GM19035 (cell line): Measurements from ENCODE around the gene KIAA0753.

Experiments used
- ATAC-seq: cut with Tn5 transposase; IDR thresholded peaks from one replicate; pipeline ENCODE4 v1.9.1; 2021; ENCODE audit not compliant: unreplicated experiment

Gene KIAA0753

DNA sequence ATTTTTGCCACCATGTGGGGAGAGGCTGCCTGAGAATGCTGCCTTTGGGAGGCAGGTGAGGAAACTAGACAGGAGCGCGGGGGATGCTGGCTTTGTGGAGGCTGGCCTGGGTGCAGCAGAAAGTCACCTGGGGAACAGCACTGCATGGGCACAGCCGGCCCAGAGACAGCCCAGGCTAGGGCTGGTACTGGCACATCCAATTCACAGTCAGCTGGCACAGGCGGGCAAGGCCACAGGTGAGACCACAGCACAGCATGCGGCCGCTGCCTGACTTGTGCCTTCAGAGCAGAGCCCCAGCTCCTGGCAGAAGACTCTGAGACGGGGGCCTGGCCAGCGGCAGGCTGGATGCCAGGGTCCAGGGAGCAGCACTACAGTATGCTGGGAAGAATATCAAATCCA, 67.5 kb downstream of the KIAA0753 start:
- ATAC-seq = no peak

DNA sequence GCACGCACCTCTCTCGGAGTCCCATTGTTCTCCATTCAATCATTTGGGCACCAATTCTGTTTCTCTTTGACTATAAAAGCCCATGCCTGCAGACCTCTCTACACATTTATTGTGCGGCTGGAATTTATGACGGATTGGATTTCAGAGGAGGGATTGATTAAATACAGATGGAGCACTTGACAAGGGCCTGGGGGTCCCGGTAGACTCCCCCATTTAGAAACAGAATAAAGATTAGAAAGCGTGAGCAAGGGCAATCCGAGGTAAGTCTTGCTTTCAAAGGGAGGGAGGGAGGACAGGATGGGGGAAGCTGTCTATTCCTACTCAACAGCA, 69.1 kb downstream of the KIAA0753 start:
- ATAC-seq = no peak

DNA sequence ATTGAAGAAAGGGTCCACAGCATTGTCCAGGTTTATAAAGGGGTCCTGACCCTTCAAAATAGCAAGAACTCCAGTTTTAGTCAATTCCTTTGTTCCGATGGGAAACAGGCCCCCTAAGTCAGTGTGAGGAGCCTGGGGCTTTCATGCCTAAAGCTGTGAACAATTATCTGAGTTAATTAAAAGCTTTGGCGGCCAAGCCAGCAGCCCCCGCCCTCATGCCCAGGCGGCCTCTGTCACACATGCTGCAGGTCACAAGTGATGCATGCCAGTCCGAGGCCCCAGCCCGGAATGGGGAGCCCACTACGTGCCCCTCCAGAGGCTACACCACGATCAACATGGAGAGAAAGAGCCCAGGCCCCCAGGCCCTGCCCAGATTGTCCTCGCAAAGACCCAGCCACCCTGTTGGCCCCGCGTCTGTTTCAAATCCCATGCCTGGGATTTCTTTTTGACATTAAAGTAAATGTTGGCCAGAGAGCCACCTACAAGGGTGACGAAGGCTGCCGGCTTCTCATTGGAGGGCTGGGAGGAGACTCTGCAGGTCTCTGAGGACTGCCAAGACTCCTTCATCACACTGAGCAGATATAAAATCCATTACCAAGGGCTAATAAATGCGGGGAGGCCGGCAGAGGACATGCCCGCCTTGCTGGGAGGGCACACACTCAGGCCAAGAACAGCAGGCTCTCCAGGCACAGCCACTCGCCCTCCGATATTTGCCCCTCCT, 69.6 kb downstream of the KIAA0753 start:
- ATAC-seq = no peak

GRCh38 chr17:6569370-6570285, 70.9 kb downstream of the KIAA0753 start:
- no peak for ATAC-seq

DNA sequence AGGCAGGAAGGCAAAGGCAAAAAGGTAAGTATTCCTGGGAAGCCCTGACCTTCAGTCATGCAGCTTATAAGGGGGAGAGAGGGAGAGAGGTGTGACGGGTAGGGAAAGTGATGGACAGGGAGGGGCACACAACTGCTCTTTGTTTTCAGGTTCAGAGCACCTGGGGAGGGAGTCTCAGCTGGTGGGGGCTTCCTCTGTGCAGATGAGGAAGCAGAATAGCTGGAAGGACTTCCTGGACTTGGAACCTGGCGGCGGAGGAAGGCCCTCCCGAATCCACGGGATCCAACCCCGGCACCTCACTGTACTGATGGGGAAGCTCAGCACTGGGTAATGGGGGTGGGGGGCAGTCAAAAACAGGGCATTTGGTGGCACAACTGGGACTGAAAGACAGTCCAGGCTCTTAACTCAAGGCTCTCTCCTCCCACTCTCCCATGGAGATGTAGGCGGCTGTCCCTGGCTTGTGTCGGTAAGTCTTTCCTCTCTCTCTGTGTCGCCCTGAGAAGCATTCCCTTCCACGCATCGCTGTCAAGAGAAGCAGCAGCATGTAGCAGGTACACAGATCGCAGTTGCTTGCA, 72.2 kb downstream of the KIAA0753 start:
- ATAC-seq = no peak

- ATAC-seq = no peak
These were observed 72.9 kb downstream of the KIAA0753 start for GRCh38 chr17:6567528-6568183.

DNA sequence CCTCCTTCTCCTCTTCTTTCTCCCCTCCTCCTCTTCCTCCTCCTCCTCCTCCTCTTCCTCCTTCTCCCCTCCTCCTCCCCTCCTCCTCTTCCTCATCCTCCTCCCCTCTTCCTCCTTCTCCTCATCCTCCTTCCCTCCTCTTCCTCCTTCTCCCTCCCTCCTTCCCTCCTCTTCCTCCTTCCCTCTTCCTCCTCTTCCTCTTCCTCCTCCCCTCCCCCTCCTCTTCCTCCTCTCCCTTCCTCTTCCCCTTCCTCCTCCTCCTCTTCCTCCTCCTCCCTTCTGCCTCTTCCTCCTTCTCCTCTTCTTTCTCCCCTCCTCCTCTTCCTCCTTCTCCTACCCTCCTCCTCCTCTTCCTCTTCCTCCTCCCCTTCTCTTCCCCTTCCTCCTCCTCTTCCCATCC, 79.1 kb downstream of the KIAA0753 start:
- ATAC-seq = no peak

GRCh38 chr17:6560496-6560895, 80.0 kb downstream of the KIAA0753 start:
- no peak for ATAC-seq

- ATAC-seq = no peak
These were observed 80.7 kb downstream of the KIAA0753 start for GRCh38 chr17:6559753-6560215.

GRCh38 chr17:6558932-6559752, 81.4 kb downstream of the KIAA0753 start:
- no peak for ATAC-seq

DNA sequence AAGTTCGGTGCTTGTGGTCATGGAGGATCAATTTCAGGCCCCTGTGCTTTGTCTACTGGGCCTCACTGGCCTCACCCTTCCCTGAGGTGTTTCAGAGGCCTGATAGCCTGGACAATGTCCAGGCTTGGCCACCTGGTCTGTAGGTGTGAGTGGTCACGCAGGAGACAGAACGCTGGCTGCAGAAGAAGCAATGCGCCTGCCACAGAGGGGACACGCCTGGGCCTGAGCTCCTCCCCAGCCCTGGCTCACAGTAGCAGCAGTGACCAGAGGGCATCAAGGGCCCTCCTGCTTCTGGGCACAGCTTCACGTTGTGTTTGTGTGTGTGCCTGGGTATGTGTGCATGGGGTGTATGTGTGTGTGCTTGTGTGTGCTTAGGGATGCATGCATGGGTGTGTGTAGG, 82.2 kb downstream of the KIAA0753 start:
- ATAC-seq = no peak

DNA sequence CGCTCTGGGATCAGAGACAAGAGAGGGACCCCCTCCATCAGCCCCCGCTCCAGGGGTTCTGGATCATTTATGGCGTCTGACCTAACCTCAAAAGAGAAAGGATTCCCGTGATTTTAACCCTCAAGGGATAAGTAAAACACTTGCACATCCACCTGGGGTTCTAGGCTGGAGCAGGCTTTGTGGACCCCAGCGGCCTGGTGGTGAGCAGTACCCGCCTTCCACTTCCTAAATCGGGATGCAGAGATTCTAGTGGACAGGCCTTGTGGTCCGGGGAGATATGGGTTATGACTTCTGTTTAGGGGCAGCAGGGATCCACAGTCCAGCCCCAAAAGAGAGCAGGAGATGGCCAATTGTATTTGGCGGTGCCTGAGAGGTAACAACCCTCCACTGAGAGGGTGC, 83.5 kb downstream of the KIAA0753 start:
- ATAC-seq = no peak

DNA sequence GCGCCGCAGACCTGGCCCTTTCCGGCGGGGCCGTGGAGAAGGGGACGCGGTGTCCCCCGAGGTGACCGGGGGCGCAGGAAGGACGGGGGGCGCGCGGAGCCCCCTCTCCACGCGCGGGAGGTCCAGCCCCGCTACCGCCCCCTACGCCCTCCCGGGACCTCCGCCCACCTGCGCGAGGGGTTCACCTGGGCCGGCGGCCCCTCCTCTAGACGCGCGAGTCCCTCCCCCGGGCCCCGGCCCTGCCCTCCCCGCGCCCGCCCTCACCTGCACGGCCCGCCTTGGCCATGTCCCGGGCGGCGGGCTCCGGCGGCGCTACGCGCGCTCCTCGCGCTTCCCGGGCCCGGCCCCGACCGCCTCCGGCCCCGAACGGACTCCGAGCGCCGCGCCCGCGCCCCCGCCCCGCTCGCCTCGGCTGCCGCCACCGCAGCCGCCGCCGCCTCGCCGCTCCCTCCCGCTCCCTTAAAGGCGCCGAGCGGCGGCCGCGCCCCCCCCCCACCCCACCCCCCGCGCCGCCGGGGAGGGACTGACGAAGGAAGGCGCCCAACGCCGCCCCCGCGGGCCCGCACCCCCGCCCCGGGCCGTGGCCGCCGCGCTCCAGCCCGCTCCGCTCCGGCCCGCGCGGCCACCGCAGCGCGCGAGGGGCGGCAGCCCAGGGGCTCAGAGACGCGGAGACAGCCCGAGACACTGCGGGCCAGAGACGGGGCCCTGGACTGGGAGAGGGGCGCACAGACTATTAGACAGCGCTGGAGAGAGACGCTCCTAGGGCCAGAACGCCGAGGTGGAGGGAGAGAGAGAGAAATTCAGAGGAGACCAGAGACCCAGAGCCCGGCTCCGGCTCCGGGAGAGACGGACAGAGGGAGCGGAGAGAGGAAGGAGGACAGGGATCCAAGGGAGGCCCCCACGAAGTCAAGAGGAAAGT, 84.1 kb downstream of the KIAA0753 start, which contains the start of gene PITPNM3:
Gene PITPNM3 (minus strand): TSS at position 435 of the 919 bp plus-strand sequence. CDS start 149 bp downstream, at position 286.
- no peak for ATAC-seq

DNA sequence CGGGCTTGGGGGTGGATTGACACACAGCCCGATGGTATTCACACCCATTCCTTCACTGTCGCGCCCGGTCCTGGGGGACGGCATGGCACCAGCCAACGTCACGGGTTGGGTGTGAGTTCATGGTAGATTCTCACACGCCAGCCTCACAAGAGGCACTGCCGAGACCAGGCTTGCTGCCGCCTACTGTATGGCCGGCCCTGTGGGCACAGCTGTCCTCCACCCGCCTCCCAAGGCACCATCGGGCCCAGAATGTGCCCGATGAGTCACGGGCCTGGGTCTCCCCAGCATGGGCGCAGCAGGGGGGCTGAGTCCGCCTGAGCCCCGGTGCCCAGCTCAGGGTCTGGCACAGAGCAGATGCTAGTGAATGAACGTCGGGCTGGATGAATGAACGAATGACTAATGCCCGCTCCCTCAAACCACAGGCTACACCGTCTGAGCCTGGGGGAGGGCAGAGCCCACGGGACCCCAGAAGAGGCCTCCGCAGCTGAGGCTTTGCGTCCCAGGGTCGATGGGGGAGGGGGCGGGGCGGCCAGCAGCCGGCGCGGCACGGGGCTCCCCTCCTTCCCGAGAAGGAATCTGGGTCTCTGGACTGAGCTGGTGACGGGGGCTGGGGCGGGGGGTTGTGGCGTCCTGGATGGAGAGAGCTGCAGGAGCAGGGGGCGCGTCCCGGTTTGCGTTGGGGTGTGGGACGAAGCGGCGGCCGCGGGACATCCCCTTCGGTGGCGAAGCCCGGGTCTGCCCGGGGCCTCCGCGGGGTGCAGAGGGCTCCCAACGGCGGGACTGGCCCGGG, 85.0 kb downstream of the KIAA0753 start:
- no peak for ATAC-seq

DNA sequence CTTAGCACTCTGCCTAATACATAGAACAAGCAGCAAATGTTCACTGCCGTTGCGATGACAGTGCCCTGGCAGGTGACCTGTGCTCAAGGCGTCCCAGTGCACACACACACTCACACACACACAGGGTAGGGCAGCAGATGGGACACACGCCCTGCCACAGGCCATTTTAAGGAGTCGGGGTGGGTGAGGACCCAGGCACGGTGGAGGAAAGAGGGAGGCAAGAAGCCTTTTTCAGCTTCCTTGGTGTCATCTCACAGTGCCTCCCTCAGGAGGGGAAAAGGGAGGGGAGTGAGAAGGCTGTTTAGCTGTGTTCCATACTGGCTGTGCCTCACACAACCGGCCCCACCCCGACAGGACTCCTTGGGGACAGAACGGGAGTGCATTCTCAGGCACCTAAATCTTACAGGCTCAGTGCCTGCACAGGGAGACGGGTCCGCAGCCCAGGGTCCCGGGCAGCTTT, 85.6 kb downstream of the KIAA0753 start:
- no peak for ATAC-seq

- no peak for ATAC-seq
These were observed 86.2 kb downstream of the KIAA0753 start for GRCh38 chr17:6554342-6554741.

DNA sequence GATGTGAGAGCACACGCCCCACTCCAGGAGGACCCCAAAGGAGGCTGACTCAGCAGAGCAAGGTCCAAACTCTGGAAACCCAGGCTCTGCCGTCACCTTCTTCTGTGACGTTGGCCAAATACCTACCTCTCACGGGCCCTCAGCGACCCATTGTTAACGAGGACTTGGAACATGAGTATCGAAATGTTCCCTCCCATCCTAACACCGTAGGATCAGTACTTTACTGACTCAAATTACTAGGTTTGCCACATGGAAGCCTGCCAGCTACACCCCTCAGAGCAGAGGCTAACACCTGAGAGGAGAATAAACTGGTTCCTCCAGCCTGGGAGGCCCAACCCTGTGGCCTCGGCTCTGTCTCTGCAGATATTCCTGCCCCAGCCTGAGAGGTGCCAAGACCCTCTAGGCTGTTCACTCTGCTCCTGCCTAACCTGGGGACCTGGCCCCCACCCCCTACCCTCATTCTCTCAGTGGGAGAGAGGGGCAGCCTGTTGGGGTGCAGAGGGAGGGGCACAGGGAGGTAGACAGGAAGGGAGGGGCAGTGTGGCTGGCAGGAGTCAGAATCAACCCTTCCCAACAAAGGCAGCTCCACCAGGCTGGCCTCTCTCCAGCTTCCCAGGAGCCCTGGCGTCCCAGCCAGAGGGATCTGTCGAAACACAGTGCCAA, 88.5 kb downstream of the KIAA0753 start:
- ATAC-seq = no peak

- no peak for ATAC-seq
These were observed 89.2 kb downstream of the KIAA0753 start for GRCh38 chr17:6551356-6551755.
